ENCODE measurements around the gene WDR77.

Gene WDR77

GRCh38 chr1:111468717-111469100, 19.7 kb upstream of the WDR77 start:
- no peak for DNase-seq (ENCODE audit: low read depth)

GRCh38 chr1:111467865-111468716, 19.0 kb upstream of the WDR77 start:
- no peak for DNase-seq (ENCODE audit: low read depth)

GRCh38 chr1:111466480-111466879, 17.4 kb upstream of the WDR77 start:
- DNase-seq (ENCODE audit: low read depth): no peak

GRCh38 chr1:111465754-111466153, 16.7 kb upstream of the WDR77 start:
- DNase-seq (ENCODE audit: low read depth): no peak

- no peak for DNase-seq (ENCODE audit: low read depth)
Measured at GRCh38 chr1:111463029-111463683, 14.1 kb upstream of the WDR77 start.

- no peak for DNase-seq (ENCODE audit: low read depth)
Measured at GRCh38 chr1:111462370-111463028, 13.4 kb upstream of the WDR77 start.

GRCh38 chr1:111461765-111462164, 12.7 kb upstream of the WDR77 start:
- DNase-seq (ENCODE audit: low read depth): no peak

GRCh38 chr1:111455642-111456031, 6.6 kb upstream of the WDR77 start:
- DNase-seq (ENCODE audit: low read depth): no peak

- DNase-seq (ENCODE audit: low read depth): no peak
Measured at GRCh38 chr1:111454859-111455641, 6.0 kb upstream of the WDR77 start.

- DNase-seq (ENCODE audit: low read depth): no peak
Measured at GRCh38 chr1:111453706-111454105, 4.7 kb upstream of the WDR77 start.

- no peak for DNase-seq (ENCODE audit: low read depth)
Measured at GRCh38 chr1:111452581-111452980, 3.5 kb upstream of the WDR77 start.

GRCh38 chr1:111450185-111450584, 1.1 kb upstream of the WDR77 start:
- DNase-seq (ENCODE audit: low read depth): no peak

GRCh38 chr1:111449703-111450017, 604 bp upstream of the WDR77 start:
- DNase-seq (ENCODE audit: low read depth): no peak

GRCh38 chr1:111448482-111448917, 556 bp downstream of the WDR77 start:
- DNase-seq (ENCODE audit: low read depth): no peak

- DNase-seq (ENCODE audit: low read depth): no peak
Measured at GRCh38 chr1:111446967-111447892, 1.8 kb downstream of the WDR77 start.

GRCh38 chr1:111446546-111446945, 2.5 kb downstream of the WDR77 start:
- no peak for DNase-seq (ENCODE audit: low read depth)

- DNase-seq (ENCODE audit: low read depth): no peak
Measured at GRCh38 chr1:111444031-111444430, 5.0 kb downstream of the WDR77 start.

GRCh38 chr1:111442457-111442856, 6.6 kb downstream of the WDR77 start:
- no peak for DNase-seq (ENCODE audit: low read depth)

- no peak for DNase-seq (ENCODE audit: low read depth)
Measured at GRCh38 chr1:111441573-111442192, 7.4 kb downstream of the WDR77 start.

- DNase-seq (ENCODE audit: low read depth): no peak
Measured at GRCh38 chr1:111439461-111440351, 9.3 kb downstream of the WDR77 start.
